Adrenal gland (tissue), 12 donors: ENCODE measurements around the gene S100A13. TPM values are rescaled to one million over a fixed set of nuclear protein-coding genes. Genes with fewer than 3 reads are reported as not detected.
"Not testable (repeated sequence)": the region's sequence is repeated elsewhere in the genome, so short reads cannot be mapped to it uniquely, and the experiment has no call there.

Experiments
- DNase-seq, 7 donors: peaks; one replicate each; pipeline ENCODE4 v3.0.0-alpha.2; 2019 to 2020
- H3K27ac ChIP-seq, 5 donors: fragments of 200-600 bp; sonication (generic) in 4 of 5; 1 replicate in 3 of 5; 2 replicates in 2 of 5; pipeline versions ENCODE4 v1.5.1 to v1.8.0; 2016 to 2020; ENCODE audit warnings: mild to moderate bottlenecking in 1 of 5
- H3K27me3 ChIP-seq: fragments of 200-600 bp; 2 replicates; pipeline ENCODE4 v1.8.0; 2021
- H3K36me3 ChIP-seq, 2 donors: fragments of 200-600 bp; replicated peaks in 1 of 2; 1 replicate in 1 of 2; 2 replicates in 1 of 2; pipeline versions ENCODE4 v1.5.1 to v1.8.0; 2018 to 2022
- H3K4me1 ChIP-seq, 2 donors: fragments of 200-600 bp; replicated peaks in 1 of 2; 1 replicate in 1 of 2; 2 replicates in 1 of 2; pipeline versions ENCODE4 v1.5.1 to v1.8.0; 2018 to 2021
- H3K4me3 ChIP-seq, 4 donors: fragments of 200-600 bp; sonication (generic) in 3 of 4; one replicate each; pipeline ENCODE4 v1.5.1; 2016 to 2018
- H3K9me3 ChIP-seq, 3 donors: fragments of 200-600 bp; sonication (generic) in 1 of 3; replicated peaks in 1 of 3; 1 replicate in 2 of 3; 2 replicates in 1 of 3; pipeline versions ENCODE4 v1.5.1 to v1.8.0; 2016 to 2021
- POLR2A ChIP-seq, 2 donors: fragments of 450-650 bp; IDR thresholded peaks; one replicate each; pipeline ENCODE4 v1.6.1; 2017; ENCODE audit warnings: antibody characterized with exemption in 2 of 2, mild to moderate bottlenecking in 2 of 2, moderate library complexity in 1 of 2
- WGBS, 4 donors: extraction: QIAGEN DNeasy Blood & Tissue Kit in 2 of 4; methylation state at CpG; one replicate each; pipeline versions ENCODE4 v1.1.5 to v1.1.7; 2013 to 2017; 5-methylcytosine and 5-hydroxymethylcytosine counted together
- intact Hi-C, 2 donors: fragments of 100-400 bp; cut with DNase I; formaldehyde crosslinking; loops; one replicate each; pipeline versions ENCODE4 v1.14.1 to v1.15.0; 2022 to 2023
- polyA plus RNA-seq, 3 donors: library from polyadenylated mRNA; stranded (reverse); fragments of 200-250 nt in 2 of 3; fragments of 350-450 nt in 1 of 3; fragmentation: Illumina TruSeq in 1 of 3; extraction: RNeasy Lipid Tissue Mini Kit (QIAGEN cat#74804) in 1 of 3; gene quantifications; one replicate each; pipeline ENCODE4 v1.2.3, GENCODE V29; 2013 to 2014
- total RNA-seq, 9 donors: library from RNA; depleted of rRNA in 4 of 9; stranded (reverse); fragments of >200 nt in 4 of 9; fragments of 120-200 nt in 1 of 9; fragmentation: NEBNext Ultra II Directional in 1 of 9; extraction: Animal tissue kit (Norgen Biotek cat#: 25700) in 1 of 9; gene quantifications; one replicate each; pipeline versions ENCODE4 v1.1.0 to v1.2.4, GENCODE V29; 2013 to 2023
- TF ChIP-seq, protein P1 (sequence below), 6 experiments: fragments of 450-650 bp in 4 of 6; fragments of 200-600 bp in 2 of 6; sonication (generic) in 1 of 6; IDR thresholded peaks; 1 replicate in 5 of 6; 2 replicates in 1 of 6; pipeline versions ENCODE4 v1.5.1 to v1.8.0; 2016 to 2021; ENCODE audit warnings: antibody characterized with exemption in 6 of 6, mild to moderate bottlenecking in 2 of 6, moderate library complexity in 1 of 6
- donor health status: healthy with polysubstance abuse.
- donor health status: Bipolar disorder and iron deficiency.
- donor health status: DM: yes; HTN: yes; CAD: no.
- donor health status: DM: no; HTN: no; CAD: no.
- donor health status: DM: no; HTN: no; CAD: no.
- donor health status: DM: yes; HTN: yes; CAD: no.

S100A13 gene
- total and polyA plus RNA-seq, 12 donors: 57.6 to 289 (median 168) TPM

DNA sequence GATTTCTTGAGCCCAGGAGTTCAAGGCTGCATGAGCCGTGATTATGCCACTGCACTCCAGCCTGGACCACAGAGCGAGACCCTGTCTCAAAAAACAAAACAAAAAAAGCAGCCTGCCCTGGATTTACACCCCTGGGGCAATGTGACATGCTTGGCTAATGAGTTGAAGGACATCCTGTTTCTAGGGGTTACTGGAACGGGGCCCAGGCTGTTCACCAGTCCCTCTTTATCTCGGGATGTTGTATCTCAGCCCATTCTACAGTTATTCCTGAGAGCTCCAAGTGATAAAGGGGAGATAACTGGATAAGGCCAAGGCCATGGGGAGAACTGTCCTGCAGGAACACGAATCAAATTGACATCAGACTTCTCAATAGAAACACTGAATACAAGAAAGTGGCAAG is 40.0 kb downstream of the S100A13 start:
- H3K27me3 ChIP-seq: no peaks in the 10 kb centered on the region
- intact Hi-C loops: no loop called here
- no peak for TF ChIP-seq POLR2A (IDR thresholded peaks at IDR 0.05)

DNA sequence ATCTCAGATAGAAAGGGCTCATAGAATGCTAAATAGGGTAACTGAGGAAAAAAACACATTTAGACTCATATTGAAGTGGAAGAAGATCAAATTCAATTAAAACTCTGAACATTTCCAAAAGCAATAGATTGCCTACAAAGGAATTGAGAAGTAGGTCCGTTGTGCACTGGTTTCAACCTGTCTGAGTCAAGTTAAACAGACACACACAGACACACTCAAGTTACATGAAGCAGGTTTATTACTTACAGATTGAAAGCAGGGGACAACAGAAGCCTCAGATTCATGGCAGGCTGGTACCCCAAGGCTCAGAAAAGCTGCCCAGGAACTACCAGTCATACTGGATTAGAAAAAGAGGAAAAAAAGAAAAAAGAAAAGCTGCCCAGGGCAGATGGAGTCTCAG is 41.0 kb downstream of the S100A13 start:
- peak overlapping the region in 2 of 5 donors; percentile 75 to 81 for H3K27ac ChIP-seq
- DNase-seq: no peak
- no peaks in the 10 kb centered on the region for H3K27me3 ChIP-seq
- no peaks in the 10 kb centered on the region for H3K9me3 ChIP-seq
- TF ChIP-seq, protein P1, sequence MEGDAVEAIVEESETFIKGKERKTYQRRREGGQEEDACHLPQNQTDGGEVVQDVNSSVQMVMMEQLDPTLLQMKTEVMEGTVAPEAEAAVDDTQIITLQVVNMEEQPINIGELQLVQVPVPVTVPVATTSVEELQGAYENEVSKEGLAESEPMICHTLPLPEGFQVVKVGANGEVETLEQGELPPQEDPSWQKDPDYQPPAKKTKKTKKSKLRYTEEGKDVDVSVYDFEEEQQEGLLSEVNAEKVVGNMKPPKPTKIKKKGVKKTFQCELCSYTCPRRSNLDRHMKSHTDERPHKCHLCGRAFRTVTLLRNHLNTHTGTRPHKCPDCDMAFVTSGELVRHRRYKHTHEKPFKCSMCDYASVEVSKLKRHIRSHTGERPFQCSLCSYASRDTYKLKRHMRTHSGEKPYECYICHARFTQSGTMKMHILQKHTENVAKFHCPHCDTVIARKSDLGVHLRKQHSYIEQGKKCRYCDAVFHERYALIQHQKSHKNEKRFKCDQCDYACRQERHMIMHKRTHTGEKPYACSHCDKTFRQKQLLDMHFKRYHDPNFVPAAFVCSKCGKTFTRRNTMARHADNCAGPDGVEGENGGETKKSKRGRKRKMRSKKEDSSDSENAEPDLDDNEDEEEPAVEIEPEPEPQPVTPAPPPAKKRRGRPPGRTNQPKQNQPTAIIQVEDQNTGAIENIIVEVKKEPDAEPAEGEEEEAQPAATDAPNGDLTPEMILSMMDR (IDR thresholded peaks at IDR 0.05): no peak
- TF ChIP-seq POLR2A (IDR thresholded peaks at IDR 0.05): no peak
- 24 to 52% (median 43%) methylated on average over 1 of the region's 1 CpG for WGBS, 4 donors
- peaks cover 19 to 22% of the 10 kb centered on the region in 2 donors for H3K4me1 ChIP-seq
- no peak overlapping the region for H3K4me3 ChIP-seq
- intact Hi-C loops: no loop called here
- no peaks in the 10 kb centered on the region for H3K36me3 ChIP-seq

More for the DNA sequence above, 40.0 kb downstream of the S100A13 start:
- Histone ChIP-seq H3K36me3 (no peaks in the 10 kb centered on the region), H3K9me3 (no peaks in the 10 kb centered on the region), H3K4me1 (peaks cover 19 to 22% of the 10 kb centered on the region in 2 donors), H3K27ac (peak overlapping the region; percentile 69 to 81 (median 77)), H3K4me3 (peak overlapping the region in 1 of 4 donors; percentile 26)
- WGBS, 4 donors: 23 to 32% (median 27%) methylated on average over 5 of the region's 5 CpGs
- DNase-seq: peak in 6 of 7 donors; percentile 66 to 83 (median 80)

DNA sequence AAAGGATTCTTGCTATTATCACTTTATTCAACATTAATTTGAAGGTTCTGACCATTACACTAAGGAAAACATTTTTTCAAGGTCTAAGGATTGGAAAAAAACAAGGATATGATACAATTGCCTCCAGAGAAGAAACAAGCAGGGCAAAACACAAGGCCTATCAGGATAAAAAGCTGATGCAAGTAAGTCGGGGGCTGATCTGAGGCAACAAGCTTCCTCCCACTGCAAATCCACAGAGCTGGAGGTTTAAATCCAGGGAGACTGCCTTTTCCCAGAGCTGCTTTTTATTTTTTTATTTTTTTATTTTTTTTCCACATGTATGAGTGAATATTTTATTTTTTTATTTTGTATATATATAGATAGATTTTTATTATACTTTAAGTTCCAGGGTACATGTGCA is 42.3 kb downstream of the S100A13 start:
- TF ChIP-seq POLR2A (IDR thresholded peaks at IDR 0.05): no peak
- TF ChIP-seq, protein P1 (IDR thresholded peaks at IDR 0.05): no peak
- 38 to 52% (median 46%) methylated on average over 1 of the region's 1 CpG for WGBS, 4 donors
- peaks cover 19 to 22% of the 10 kb centered on the region in 2 donors for H3K4me1 ChIP-seq
- H3K4me3 ChIP-seq: no peak overlapping the region
- no peaks in the 10 kb centered on the region for H3K9me3 ChIP-seq
- H3K27me3 ChIP-seq: no peaks in the 10 kb centered on the region
- H3K27ac ChIP-seq: peak overlapping the region in 1 of 5 donors; percentile 9
- no peaks in the 10 kb centered on the region for H3K36me3 ChIP-seq
- intact Hi-C loops: no loop called here
- DNase-seq: no peak

DNA sequence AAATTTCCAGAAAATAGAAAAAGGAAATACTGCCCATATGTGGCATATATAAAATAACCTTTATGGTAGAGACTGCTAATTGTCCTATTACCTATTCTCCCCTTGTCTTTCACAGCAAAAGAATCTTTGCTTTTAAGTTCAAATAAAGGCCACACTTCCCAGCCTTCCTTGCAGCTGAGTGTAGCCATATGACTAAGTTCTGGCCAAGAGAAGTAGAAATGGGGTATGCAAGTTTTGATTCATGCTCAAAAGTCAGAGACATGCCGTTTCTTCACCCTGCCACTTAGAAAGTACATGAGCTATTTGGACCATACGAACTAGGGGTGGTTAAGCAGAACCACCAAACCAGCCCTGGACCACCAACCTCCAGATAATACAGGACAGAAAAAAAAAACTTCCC is 43.3 kb downstream of the S100A13 start:
- intact Hi-C loops: no loop called here

DNA sequence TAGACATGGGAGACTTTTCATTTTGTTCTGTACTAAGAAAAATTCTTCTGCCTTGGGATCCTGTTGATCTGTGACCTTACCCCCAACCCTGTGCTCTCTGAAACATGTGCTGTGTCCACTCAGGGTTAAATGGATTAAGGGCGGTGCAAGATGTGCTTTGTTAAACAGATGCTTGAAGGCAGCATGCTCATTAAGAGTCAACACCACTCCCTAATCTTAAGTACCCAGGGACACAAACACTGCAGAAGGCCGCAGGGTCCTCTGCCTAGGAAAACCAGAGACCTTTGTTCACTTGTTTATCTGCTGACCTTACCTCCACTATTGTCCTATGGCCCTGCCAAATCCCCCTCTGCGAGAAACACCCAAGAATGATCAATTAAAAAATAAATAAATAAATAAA is 43.8 kb downstream of the S100A13 start:
- intact Hi-C loops, H3K27me3 ChIP-seq, H3K9me3 ChIP-seq, DNase-seq, H3K4me3 ChIP-seq, H3K36me3 ChIP-seq, H3K27ac ChIP-seq: not testable (repeated sequence)
- WGBS, 4 donors: 91 to 98% (median 95%) methylated on average over 2 to 3 of the region's 3 CpGs
- peaks cover 15 to 21% of the 10 kb centered on the region in 2 donors for H3K4me1 ChIP-seq

More for the DNA sequence above, 43.3 kb downstream of the S100A13 start:
- no peak overlapping the region for H3K4me3 ChIP-seq
- H3K36me3 ChIP-seq: no peaks in the 10 kb centered on the region
- H3K27me3 ChIP-seq: no peaks in the 10 kb centered on the region
- TF ChIP-seq, protein P1 (IDR thresholded peaks at IDR 0.05): no peak
- no peak for TF ChIP-seq POLR2A (IDR thresholded peaks at IDR 0.05)
- no peak for DNase-seq
- 73 to 88% (median 84%) methylated on average over 2 of the region's 2 CpGs for WGBS, 4 donors
- H3K9me3 ChIP-seq: no peaks in the 10 kb centered on the region
- H3K27ac ChIP-seq: no peak overlapping the region
- H3K4me1 ChIP-seq: peaks cover 18 to 22% of the 10 kb centered on the region in 2 donors

DNA sequence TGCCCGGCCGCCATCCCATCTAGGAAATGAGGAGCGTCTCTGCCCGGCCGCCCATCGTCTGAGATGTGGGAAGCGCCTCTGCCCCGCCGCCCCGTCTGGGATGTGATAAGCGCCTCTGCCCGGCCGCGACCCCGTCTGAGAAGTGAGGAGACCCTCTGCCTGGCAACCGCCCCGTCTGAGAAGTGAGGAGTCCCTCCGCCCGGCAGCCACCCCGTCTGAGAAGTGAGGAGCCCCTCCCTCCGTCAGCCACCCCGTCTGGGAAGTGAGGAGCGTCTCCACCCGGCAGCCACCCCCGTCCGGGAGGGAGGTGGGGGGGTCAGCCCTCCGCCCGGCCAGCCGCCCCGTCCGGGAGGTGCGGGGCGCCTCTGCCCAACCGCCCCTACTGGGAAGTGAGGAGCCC is 44.5 kb downstream of the S100A13 start:
- H3K4me3 ChIP-seq, DNase-seq, H3K36me3 ChIP-seq, H3K27ac ChIP-seq, intact Hi-C loops, H3K27me3 ChIP-seq, H3K9me3 ChIP-seq: not testable (repeated sequence)
- WGBS, 4 donors: 92 to 97% (median 96%) methylated on average over 9 to 32 of the region's 34 CpGs
- peaks cover 12 to 19% of the 10 kb centered on the region in 2 donors for H3K4me1 ChIP-seq
